Peyer's patch (tissue), 4 donors: ENCODE data around the gene ZNF154.

Experiments
- POLR2A ChIP-seq, 2 donors: fragments of 450-650 bp; IDR thresholded peaks; one replicate each; pipeline ENCODE4 v1.5.1; 2017; ENCODE audit warnings: antibody characterized with exemption in 2 of 2, mild to moderate bottlenecking in 2 of 2, moderate library complexity in 2 of 2
- TF ChIP-seq, protein P1 (sequence below), 6 experiments: fragments of 450-650 bp in 4 of 6; fragments of 200-600 bp in 2 of 6; sonication (generic) in 1 of 6; IDR thresholded peaks; one replicate each; pipeline ENCODE4 v1.5.1; 2017 to 2019; ENCODE audit warnings: antibody characterized with exemption in 6 of 6, mild to moderate bottlenecking in 3 of 6, moderate library complexity in 1 of 6

DNA sequence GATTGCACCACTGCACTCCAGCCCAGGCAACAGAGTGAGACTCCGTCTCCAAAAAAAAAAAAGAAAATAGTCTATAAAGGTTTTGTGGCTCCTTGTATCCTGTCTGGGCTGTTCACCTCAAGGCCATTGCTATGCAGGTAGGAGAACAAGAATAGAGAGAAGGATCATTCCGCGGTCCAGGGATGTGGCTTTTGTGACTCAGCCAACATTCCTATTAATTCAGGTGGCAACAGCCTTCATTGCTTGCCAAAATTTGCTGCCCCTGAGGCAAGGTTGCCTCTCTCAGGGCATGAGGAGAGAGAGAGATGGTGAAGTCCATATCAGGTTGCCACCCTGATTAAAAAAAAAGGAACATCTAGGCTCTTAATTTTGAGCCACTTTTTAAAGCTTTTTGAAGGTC lies 19.3 kb downstream of the ZNF154 start:
- TF ChIP-seq, protein P1, sequence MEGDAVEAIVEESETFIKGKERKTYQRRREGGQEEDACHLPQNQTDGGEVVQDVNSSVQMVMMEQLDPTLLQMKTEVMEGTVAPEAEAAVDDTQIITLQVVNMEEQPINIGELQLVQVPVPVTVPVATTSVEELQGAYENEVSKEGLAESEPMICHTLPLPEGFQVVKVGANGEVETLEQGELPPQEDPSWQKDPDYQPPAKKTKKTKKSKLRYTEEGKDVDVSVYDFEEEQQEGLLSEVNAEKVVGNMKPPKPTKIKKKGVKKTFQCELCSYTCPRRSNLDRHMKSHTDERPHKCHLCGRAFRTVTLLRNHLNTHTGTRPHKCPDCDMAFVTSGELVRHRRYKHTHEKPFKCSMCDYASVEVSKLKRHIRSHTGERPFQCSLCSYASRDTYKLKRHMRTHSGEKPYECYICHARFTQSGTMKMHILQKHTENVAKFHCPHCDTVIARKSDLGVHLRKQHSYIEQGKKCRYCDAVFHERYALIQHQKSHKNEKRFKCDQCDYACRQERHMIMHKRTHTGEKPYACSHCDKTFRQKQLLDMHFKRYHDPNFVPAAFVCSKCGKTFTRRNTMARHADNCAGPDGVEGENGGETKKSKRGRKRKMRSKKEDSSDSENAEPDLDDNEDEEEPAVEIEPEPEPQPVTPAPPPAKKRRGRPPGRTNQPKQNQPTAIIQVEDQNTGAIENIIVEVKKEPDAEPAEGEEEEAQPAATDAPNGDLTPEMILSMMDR (IDR thresholded peaks at IDR 0.05), result no peak
- no peak for TF ChIP-seq POLR2A (IDR thresholded peaks at IDR 0.05)
